Spleen (tissue), 7 donors: ENCODE results near the gene CYP1A2.

Experiments
- CTCF ChIP-seq, 11 experiments: fragments of 200-600 bp in 7 of 11; fragments of 450-650 bp in 4 of 11; sonication (generic) in 4 of 11; IDR thresholded peaks in 8 of 11; conservative IDR thresholded peaks in 3 of 11; 1 replicate in 7 of 11; 2 replicates in 4 of 11; pipeline versions ENCODE4 v1.4.0 to v1.8.0; 2016 to 2021; ENCODE audit warnings: antibody characterized with exemption in 11 of 11, inconsistent platforms in 4 of 11, mild to moderate bottlenecking in 1 of 11
- POLR2AphosphoS5 ChIP-seq, 3 donors: sonication (generic); formaldehyde crosslinking; IDR thresholded peaks; one replicate each; pipeline ENCODE4 v1.5.1; 2017; ENCODE audit warnings: antibody characterized with exemption in 3 of 3
- donor health status: DM: no; HTN: no; CAD: no; lungs with moderate emphysema.
- donor health status: DM: no; HTN: no; CAD: no.
- donor health status: DM: no; HTN: no; CAD: no.

GRCh38 chr15:74792227-74793016 lies 43.8 kb downstream of the CYP1A2 start:
- TF ChIP-seq POLR2AphosphoS5 (IDR thresholded peaks at IDR 0.05) (peak in 2 of 3 donors; percentile 22 to 38), CTCF (IDR thresholded peaks at IDR 0.05 in 8 of 11, conservative IDR thresholded peaks at IDR 0.05 in 3 of 11) (no peak)
